GM12878 (cell line): ENCODE results near the gene BNIP3. TPM values are rescaled to one million over a fixed set of nuclear protein-coding genes. Genes with fewer than 3 reads are reported as not detected.

ENCODE experiments used
- ATAC-seq: fragments of 200-7000 bp; cut with Tn5 transposase; 3 replicates; pipeline ENCODE4 v1.9.1; 2020; ENCODE audit warnings: mild to moderate bottlenecking, moderate library complexity
- BruUV-seq: library from RNA; stranded (reverse); fragments of 400-500 nt; replicated peaks from 2 replicates; lab custom pipeline; 2021; lab: Mats Ljungman, UMichigan
- CTCF ChIA-PET: fragments of 300-600 bp; sonication (Branson Sonifier 250); formaldehyde crosslinking; extraction: SDS; loops from one replicate; lab custom pipeline; 2021; ENCODE audit warnings: inconsistent platforms; lab: Yijun Ruan, JAX
- POLR2A ChIA-PET: fragments of 350-600 bp; formaldehyde crosslinking; extraction: SDS; loops from one replicate; lab custom pipeline; 2021; ENCODE audit warnings: inconsistent platforms; lab: Charles Lee
- RAD21 ChIA-PET: fragments of 300-600 bp; sonication (Branson Sonifier 250); formaldehyde crosslinking; loops from one replicate; lab custom pipeline; 2023; ENCODE audit warnings: antibody characterized with exemption; ENCODE audit not compliant: unreplicated experiment; lab: Charles Lee
- SMC1A ChIA-PET: fragments of 300-600 bp; sonication (Branson Sonifier 250); formaldehyde crosslinking; loops from one replicate; lab custom pipeline; 2023; ENCODE audit not compliant: unreplicated experiment, uncharacterized antibody; lab: Charles Lee
- DNase-seq: peaks from one replicate; pipeline ENCODE4 v3.0.0-alpha.2; 2011; ENCODE audit warnings: low read depth, low spot score
- FAIRE-seq: peaks from 3 replicates; lab custom pipeline; 2011; peaks lifted over from hg19 to GRCh38; lab: Jason Lieb, UNC
- H2AFZ ChIP-seq: 2 replicates; pipeline ENCODE4 v1.6.0; 2011; ENCODE audit warnings: low read depth, low read length, control low read depth; ENCODE audit not compliant: control insufficient read depth
- H3K27ac ChIP-seq: 2 replicates; pipeline ENCODE4 v1.5.1; 2011; ENCODE audit warnings: control low read depth; ENCODE audit not compliant: control insufficient read depth, insufficient read depth
- H3K27me3 ChIP-seq, 2 experiments: replicated peaks in 1 of 2; 2 replicates each; pipeline versions ENCODE4 v1.6.0 to v1.6.1; 2011; ENCODE audit warnings: low read length in 1 of 2; ENCODE audit not compliant: control insufficient read depth in 2 of 2, insufficient read depth in 2 of 2
- H3K36me3 ChIP-seq, 2 experiments: 2 replicates each; pipeline ENCODE4 v1.5.1; 2011; ENCODE audit warnings: low read length in 1 of 2; ENCODE audit not compliant: control insufficient read depth in 2 of 2, insufficient read depth in 2 of 2
- H3K4me1 ChIP-seq: 2 replicates; pipeline ENCODE4 v1.6.1; 2011; ENCODE audit warnings: mild to moderate bottlenecking, low read length, moderate library complexity, mixed read lengths; ENCODE audit not compliant: control insufficient read depth, insufficient read depth
- H3K4me2 ChIP-seq: 2 replicates; pipeline ENCODE4 v1.6.0; 2011; ENCODE audit warnings: control low read depth; ENCODE audit not compliant: control insufficient read depth, insufficient read depth
- H3K4me3 ChIP-seq: fragments of 200-600 bp; sonication (generic); 2 replicates; pipeline ENCODE4 v1.5.1; 2016
- H3K79me2 ChIP-seq: 2 replicates; pipeline ENCODE4 v1.6.0; 2011; ENCODE audit warnings: low read length; ENCODE audit not compliant: control insufficient read depth, insufficient read depth
- H3K9ac ChIP-seq: 2 replicates; pipeline ENCODE4 v1.8.0; 2011; ENCODE audit warnings: low read length, control low read depth, mixed read lengths; ENCODE audit not compliant: control insufficient read depth, insufficient read depth
- H3K9me3 ChIP-seq: replicated peaks from 3 replicates; pipeline ENCODE4 v1.5.1; 2011; ENCODE audit warnings: mild to moderate bottlenecking, low read length; ENCODE audit not compliant: control insufficient read depth, insufficient read depth
- H4K20me1 ChIP-seq: 2 replicates; pipeline ENCODE4 v1.6.0; 2011; ENCODE audit not compliant: control insufficient read depth, insufficient read depth
- MLLT1 ChIP-seq: fragments of 450-650 bp; IDR thresholded peaks from 2 replicates; pipeline ENCODE4 v1.6.1; 2016; ENCODE audit warnings: mild to moderate bottlenecking
- NKRF ChIP-seq: fragments of 450-650 bp; conservative IDR thresholded peaks from 2 replicates; pipeline ENCODE4 v1.6.1; 2017; ENCODE audit warnings: mild to moderate bottlenecking, moderate library complexity
- RB1 ChIP-seq: fragments of 450-650 bp; formaldehyde crosslinking; IDR thresholded peaks from 2 replicates; pipeline ENCODE4 v1.6.1; 2017; ENCODE audit warnings: mild to moderate bottlenecking, borderline replicate concordance
- WGBS: methylation state at CpG from one replicate; pipeline ENCODE4 v1.1.6; 2016; ENCODE audit warnings: low lambda C conversion rate; ENCODE audit not compliant: insufficient replicate concordance, insufficient coverage; ENCODE audit errors: missing lambda C conversion rate; 5-methylcytosine and 5-hydroxymethylcytosine counted together
- in situ Hi-C: fragments of 300-500 bp; cut with MboI; formaldehyde crosslinking; loops from 9 replicates; pipeline ENCODE4 v1.14.3; 2018; ENCODE audit warnings: mixed read lengths
- intact Hi-C: fragments of 100-400 bp; cut with micrococcal nuclease; formaldehyde crosslinking; loops from one replicate; pipeline ENCODE4 v1.14.2; 2022; ENCODE audit not compliant: unreplicated experiment
- polyA plus RNA-seq, 11 experiments: library from polyadenylated mRNA; depleted of rRNA in 4 of 11; unstranded in 6 of 11; stranded (reverse) in 5 of 11; fragments of >200 nt; fragmentation: Nextera tagmentation in 4 of 11; fragmentation: Illumina TruSeq in 1 of 11; extraction: Ambion mirVana in 4 of 11; extraction: Trizol in 1 of 11; gene quantifications; 1 replicate in 1 of 11; 2 replicates in 10 of 11; pipeline versions ENCODE4 v1.2.1 to v1.2.3, GENCODE V29; 2011 to 2016; ENCODE audit warnings: inconsistent platforms in 2 of 11, missing spikeins in 2 of 11, low read depth in 1 of 11
- total RNA-seq, 4 experiments: library from RNA; depleted of rRNA in 3 of 4; stranded (reverse); fragments of >200 nt in 3 of 4; fragmentation: Illumina TruSeq in 1 of 4; extraction: Trizol in 1 of 4; gene quantifications; 2 replicates each; pipeline versions ENCODE4 v1.2.1 to v1.2.3, GENCODE V29; 2013 to 2021

The BNIP3 gene
- total and polyA plus RNA-seq, 10 of the 15 experiments (the other 5 are each of a cell fraction or from before 2014, with no cell fraction given) = 7.7 to 122 (median 29.9) TPM

GRCh38 chr10:131980321-131980720 is 1.4 kb downstream of the BNIP3 start:
- Histone ChIP-seq H4K20me1 (peaks cover 15% of the 10 kb centered on the region), H3K4me1 (no peaks in the 10 kb centered on the region; the same call in 1 of the 2 replicates), H3K4me3 (peak overlapping the region; percentile 98), H3K27ac (no peak overlapping the region), H3K27me3 (no peaks in the 10 kb centered on the region), H3K79me2 (peaks cover 66% of the 10 kb centered on the region), H3K36me3 (peaks cover 0 to 15% of the 10 kb centered on the region in 2 experiments; a peak in 2 of 4 replicates), H2AFZ (no peak overlapping the region), H3K4me2 (peak overlapping the region; percentile 72), H3K9ac (no peak overlapping the region; the same call in 1 of the 2 replicates), H3K9me3 (no peaks in the 10 kb centered on the region; the same call in 2 of the 3 replicates)
- FAIRE-seq (no peak), ATAC-seq (no peak), DNase-seq (no peak)
- in situ Hi-C loops (loop anchor here (5.0 kb wide), 1 partner anchor 83 kb away; no protein-coding TSS in a partner anchor), intact Hi-C loops (loop anchor here (2.0 kb wide), 1 partner anchor 80 kb away; the partner anchor contains the start of gene PPP2R2D)
- 76% methylated on average over 8 of the region's 8 CpGs for WGBS
- RAD21 ChIA-PET = interaction anchor here (1.3 kb wide), 1 partner anchor 42 kb away, joined by 3 read pairs; no protein-coding TSS in a partner anchor
- SMC1A ChIA-PET = no interaction called here
- POLR2A ChIA-PET = interaction anchor here (0.7 kb wide), 1 partner anchor 75 kb away, joined by 3 read pairs; no protein-coding TSS in a partner anchor
- CTCF ChIA-PET = interaction anchor here (1.5 kb wide), 1 partner anchor 43 kb away, joined by 5 read pairs; no protein-coding TSS in a partner anchor
- BruUV-seq = no TSS peak
- TF ChIP-seq NKRF (no peak), MLLT1 (peak; percentile 70), RB1 (no peak)
